Transverse colon (tissue), 4 donors: ENCODE measurements around the gene HCAR3.

Source experiments
- CTCF ChIP-seq, 5 experiments: fragments of 200-600 bp in 3 of 5; fragments of 450-650 bp in 2 of 5; sonication (generic) in 3 of 5; IDR thresholded peaks; 1 replicate in 2 of 5; 2 replicates in 3 of 5; pipeline ENCODE4 v1.5.1; 2016 to 2017; ENCODE audit warnings: antibody characterized with exemption in 5 of 5, inconsistent platforms in 3 of 5, mild to moderate bottlenecking in 2 of 5, moderate library complexity in 1 of 5
- POLR2A ChIP-seq: fragments of 450-650 bp; IDR thresholded peaks from one replicate; pipeline ENCODE4 v1.6.1; 2016; ENCODE audit warnings: antibody characterized with exemption, mild to moderate bottlenecking, moderate library complexity
- POLR2AphosphoS5 ChIP-seq, 3 donors: sonication (generic); formaldehyde crosslinking; IDR thresholded peaks; one replicate each; pipeline ENCODE4 v1.6.1; 2016; ENCODE audit warnings: antibody characterized with exemption in 3 of 3

- TF ChIP-seq CTCF (IDR thresholded peaks at IDR 0.05), result no peak
- no peak for TF ChIP-seq POLR2AphosphoS5 (IDR thresholded peaks at IDR 0.05)
- no peak for TF ChIP-seq POLR2A
Observed at GRCh38 chr12:122726080-122726558, 9.5 kb upstream of the HCAR3 start.
